ENCODE results near the gene NDUFS7.

NDUFS7 gene

DNA sequence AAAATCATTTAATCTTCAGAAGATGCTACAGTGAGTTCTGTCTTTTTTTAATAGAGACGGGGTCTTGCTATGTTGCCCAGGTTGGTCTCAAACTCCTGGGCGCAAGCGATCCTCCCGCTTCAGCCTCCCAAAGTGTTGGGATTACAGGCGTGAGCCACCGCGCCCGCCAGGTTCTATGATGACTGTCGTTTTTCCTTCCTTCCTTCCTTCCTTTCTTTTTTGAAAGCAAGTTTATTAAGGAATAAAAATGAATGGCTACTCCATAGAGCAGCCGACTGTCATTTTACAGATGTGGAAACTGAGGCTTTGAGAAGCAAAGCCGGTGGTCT, 18.1 kb downstream of the NDUFS7 start:
- TF ChIP-seq, protein P1, sequence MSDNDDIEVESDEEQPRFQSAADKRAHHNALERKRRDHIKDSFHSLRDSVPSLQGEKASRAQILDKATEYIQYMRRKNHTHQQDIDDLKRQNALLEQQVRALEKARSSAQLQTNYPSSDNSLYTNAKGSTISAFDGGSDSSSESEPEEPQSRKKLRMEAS (IDR thresholded peaks at IDR 0.05; ENCODE audit: low read depth, low read length) = no peak
- no peak for TF ChIP-seq MYC (IDR thresholded peaks at IDR 0.05; ENCODE audit: low read depth, low read length)
- no peak overlapping the region for H3K4me3 ChIP-seq (ENCODE audit: low read depth, low read length)
- no peak for DNase-seq (ENCODE audit: low read depth)

DNA sequence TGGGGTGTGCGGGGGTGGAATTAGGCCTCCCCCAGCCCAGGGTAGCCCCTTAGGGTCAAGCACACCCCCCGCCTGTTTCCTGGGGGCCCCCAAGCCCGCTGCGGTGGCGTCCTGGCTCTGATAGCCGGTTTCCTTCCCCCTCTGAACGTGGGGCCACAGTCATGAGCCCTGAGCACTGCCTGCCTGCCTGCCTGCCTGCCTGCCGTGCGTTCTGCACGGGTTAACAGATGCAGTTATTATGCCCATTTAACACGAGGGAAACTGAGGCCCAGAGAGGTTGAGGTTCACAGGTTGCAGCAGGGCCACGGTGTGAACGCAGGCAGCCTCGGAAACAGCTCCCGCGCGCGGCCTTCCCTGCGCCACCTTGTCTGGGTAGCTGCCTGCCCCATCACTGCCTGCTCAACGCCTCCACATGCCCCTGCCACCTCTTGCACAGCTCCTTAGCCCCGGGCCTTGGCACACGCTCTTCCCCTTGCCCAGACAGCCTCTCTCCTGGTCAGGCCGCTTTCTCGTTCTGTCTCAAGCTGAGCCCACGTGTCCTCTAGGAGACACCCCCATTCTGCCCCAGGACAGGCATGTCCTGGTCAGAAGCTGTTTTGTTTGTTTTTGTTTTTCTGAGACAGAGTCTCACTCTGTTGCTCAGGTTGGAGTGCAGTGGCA, 18.8 kb downstream of the NDUFS7 start:
- no peak for DNase-seq (ENCODE audit: low read depth)
- no peak overlapping the region for H3K4me3 ChIP-seq (ENCODE audit: low read depth, low read length)
- TF ChIP-seq, protein P2, sequence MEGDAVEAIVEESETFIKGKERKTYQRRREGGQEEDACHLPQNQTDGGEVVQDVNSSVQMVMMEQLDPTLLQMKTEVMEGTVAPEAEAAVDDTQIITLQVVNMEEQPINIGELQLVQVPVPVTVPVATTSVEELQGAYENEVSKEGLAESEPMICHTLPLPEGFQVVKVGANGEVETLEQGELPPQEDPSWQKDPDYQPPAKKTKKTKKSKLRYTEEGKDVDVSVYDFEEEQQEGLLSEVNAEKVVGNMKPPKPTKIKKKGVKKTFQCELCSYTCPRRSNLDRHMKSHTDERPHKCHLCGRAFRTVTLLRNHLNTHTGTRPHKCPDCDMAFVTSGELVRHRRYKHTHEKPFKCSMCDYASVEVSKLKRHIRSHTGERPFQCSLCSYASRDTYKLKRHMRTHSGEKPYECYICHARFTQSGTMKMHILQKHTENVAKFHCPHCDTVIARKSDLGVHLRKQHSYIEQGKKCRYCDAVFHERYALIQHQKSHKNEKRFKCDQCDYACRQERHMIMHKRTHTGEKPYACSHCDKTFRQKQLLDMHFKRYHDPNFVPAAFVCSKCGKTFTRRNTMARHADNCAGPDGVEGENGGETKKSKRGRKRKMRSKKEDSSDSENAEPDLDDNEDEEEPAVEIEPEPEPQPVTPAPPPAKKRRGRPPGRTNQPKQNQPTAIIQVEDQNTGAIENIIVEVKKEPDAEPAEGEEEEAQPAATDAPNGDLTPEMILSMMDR (IDR thresholded peaks at IDR 0.05; ENCODE audit: low read depth, low read length) = no peak
- TF ChIP-seq, protein P1 (IDR thresholded peaks at IDR 0.05; ENCODE audit: low read depth, low read length) = no peak
- TF ChIP-seq POLR2A (IDR thresholded peaks at IDR 0.05; ENCODE audit: extremely low read depth, insufficient read length) (no peak), MYC (IDR thresholded peaks at IDR 0.05; ENCODE audit: low read depth, low read length) (no peak)

DNA sequence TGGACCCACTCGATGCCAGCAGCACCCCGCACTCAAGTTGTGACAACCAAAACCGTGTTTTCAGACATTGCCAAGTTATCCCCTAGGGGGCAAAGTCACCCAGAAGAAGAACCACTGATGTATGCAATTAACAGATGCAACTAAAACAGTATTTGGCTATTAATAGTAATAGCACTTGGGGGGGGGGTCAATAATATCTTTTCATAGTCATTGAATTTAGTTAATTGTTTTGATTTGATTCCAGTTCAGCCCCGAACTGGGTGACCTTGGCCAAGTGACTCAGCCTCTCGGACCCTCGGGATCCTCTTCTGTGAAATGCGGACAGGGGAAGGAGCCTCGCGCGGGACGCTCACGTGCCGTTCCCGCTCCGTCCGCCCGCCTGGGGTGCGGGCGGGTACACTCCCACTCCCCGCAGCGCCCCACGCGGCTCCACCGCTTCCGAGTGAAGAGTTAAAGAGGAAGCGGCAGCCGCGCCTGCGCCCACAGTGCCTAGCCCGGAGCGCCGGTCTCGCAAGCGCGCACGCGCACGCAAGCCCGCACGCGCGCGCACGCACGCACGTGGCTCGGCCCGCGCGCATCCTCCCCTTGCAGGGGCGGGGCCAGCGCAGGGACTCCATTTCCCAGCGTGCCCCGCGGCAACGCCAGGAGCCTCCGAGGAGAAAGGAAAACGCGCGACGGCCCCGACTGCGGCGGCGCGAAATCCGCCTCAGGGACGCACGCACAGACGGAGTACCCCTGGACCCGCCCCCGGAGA, 23.2 kb downstream of the NDUFS7 start:
- DNase-seq (ENCODE audit: low read depth) = peak; percentile 94

DNA sequence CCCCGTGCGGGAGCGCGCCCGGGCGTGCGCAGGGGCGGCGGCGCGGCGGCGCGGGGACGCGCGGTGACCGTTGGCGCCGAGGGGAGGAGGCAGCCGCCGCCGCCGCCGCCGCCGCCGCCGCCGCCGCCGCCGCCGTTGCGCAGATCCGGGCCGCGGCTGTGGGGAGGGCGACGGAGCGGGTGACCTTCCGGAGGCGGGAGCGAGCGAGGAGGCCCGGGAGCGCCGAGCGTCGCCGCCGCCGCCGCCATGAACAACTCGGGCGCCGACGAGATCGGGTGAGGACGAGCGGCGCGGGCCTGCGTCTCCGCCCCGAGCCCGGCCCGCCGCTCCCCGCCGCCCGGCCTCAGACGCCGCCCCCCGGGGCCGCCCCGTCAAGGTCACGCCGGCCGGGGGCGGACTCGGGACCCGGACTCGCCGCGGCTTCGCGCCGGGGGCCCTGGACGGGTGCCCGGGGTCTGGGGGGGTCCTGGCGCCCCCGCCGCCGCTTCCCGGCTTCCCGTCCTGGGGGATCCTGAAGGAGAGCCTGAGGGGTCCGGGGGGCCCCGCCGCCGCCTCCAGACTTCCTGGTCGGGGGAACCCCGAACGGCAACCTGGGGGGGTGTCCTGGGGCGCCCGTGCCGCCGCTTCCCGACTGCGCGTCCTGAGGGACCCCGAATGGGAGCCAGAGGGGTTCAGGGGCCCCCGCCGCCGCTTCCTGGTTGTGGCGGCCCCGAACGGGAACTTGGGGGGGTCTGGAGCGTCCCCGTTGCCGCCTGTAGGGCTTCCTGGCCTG, 24.0 kb downstream of the NDUFS7 start, which contains the start of gene DAZAP1:
DAZAP1 (plus strand) TSS at position 59 of the 772 bp plus-strand sequence; CDS start at position 247, 188 bp downstream.
- DNase-seq (ENCODE audit: low read depth) = peak; percentile 23

More for the DNA sequence above, 23.2 kb downstream of the NDUFS7 start:
- TF ChIP-seq, protein P1 (IDR thresholded peaks at IDR 0.05; ENCODE audit: low read depth, low read length) = peak; percentile 95
- TF ChIP-seq, protein P2 (IDR thresholded peaks at IDR 0.05; ENCODE audit: low read depth, low read length) = no peak
- TF ChIP-seq POLR2A (IDR thresholded peaks at IDR 0.05; ENCODE audit: extremely low read depth, insufficient read length) = peak; percentile 32
- TF ChIP-seq MYC (IDR thresholded peaks at IDR 0.05; ENCODE audit: low read depth, low read length) = peak; percentile 86
- H3K4me3 ChIP-seq (ENCODE audit: low read depth, low read length) = peak overlapping the region; percentile 40

DNA sequence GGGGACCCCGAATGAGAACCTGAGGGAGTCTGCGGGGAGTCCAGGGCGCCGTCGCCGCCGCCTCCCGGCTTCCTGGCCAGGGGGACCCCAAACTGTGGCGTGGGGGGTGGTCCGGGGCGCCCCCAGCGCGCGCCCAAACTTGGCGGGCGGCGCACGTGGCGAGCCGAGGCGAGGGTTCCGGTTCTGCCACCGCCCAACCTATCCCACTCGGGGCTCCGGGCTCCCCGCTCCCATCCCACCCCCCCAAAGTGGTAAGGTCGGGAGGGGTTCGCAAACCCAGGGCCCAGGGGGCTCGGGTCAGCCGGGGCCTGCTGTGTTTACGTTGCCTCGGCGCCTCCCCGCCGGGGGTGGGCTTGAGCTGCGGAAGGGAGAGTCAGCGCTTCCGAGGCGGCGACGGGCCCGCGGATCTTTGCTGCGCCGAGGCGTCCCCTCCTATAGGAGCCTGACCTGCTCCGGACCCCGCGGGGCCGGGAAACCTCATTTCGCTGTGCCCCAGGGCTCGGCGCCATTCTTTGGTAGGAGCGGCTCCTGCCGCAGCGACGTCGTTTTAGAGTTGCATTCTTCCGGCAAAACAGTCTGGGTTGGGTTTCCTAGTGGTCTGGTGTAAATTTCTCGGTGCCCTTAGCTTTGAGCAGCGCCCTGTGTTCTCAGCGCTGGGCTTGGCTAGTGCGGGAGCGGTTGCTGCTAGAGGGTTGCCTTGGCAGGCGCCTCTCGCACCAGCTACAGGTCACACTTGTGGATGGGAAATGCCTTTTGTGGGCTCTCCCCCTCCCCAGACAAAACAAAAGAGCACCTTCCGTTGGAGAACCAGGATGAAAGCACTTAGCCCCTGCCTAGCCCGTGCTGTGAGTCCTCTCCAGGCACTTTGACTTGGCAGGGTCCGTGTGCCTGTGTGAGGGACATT, 24.8 kb downstream of the NDUFS7 start:
- DNase-seq (ENCODE audit: low read depth) = peak; percentile 62
- TF ChIP-seq, protein P1 (IDR thresholded peaks at IDR 0.05; ENCODE audit: low read depth, low read length) = peak; percentile 60
- TF ChIP-seq POLR2A (IDR thresholded peaks at IDR 0.05; ENCODE audit: extremely low read depth, insufficient read length) = no peak
- peak overlapping the region; percentile 81 for H3K4me3 ChIP-seq (ENCODE audit: low read depth, low read length)

More for the DNA sequence above, 24.0 kb downstream of the NDUFS7 start, which contains the start of gene DAZAP1:
- peak within 1 kb of the TSS; percentile 81 for H3K4me3 ChIP-seq (ENCODE audit: low read depth, low read length)
- no peak for TF ChIP-seq MYC (IDR thresholded peaks at IDR 0.05; ENCODE audit: low read depth, low read length)
- TF ChIP-seq, protein P2 (IDR thresholded peaks at IDR 0.05; ENCODE audit: low read depth, low read length) = no peak
- TF ChIP-seq POLR2A (IDR thresholded peaks at IDR 0.05; ENCODE audit: extremely low read depth, insufficient read length) = no peak

Data from NB4 (cell line).